Measurements from ENCODE around the gene LHFPL2.

The LHFPL2 gene

GRCh38 chr5:78642701-78643100 is 5.9 kb downstream of the LHFPL2 start:
- H3K4me3 ChIP-seq (ENCODE audit: insufficient read depth, low read depth, low read length) = no peak overlapping the region
- WGBS, 2 experiments = 94 to 96% methylated on average over 1 of the region's 1 CpG
- peaks cover 22% of the 10 kb centered on the region for H3K4me1 ChIP-seq (ENCODE audit: control insufficient read depth, insufficient read depth, low read length)

GRCh38 chr5:78640662-78641474 is 7.7 kb downstream of the LHFPL2 start:
- no peaks in the 10 kb centered on the region for H3K27me3 ChIP-seq (ENCODE audit: control insufficient read depth, insufficient read depth, low read length, poor library complexity, severe bottlenecking)
- WGBS, 2 experiments = 92% methylated on average over 3 of the region's 3 CpGs
- no peaks in the 10 kb centered on the region for H3K36me3 ChIP-seq (ENCODE audit: control insufficient read depth, insufficient read depth, low read length)
- H3K4me1 ChIP-seq (ENCODE audit: control insufficient read depth, insufficient read depth, low read length) = peaks cover 22% of the 10 kb centered on the region
- no peak overlapping the region for H3K27ac ChIP-seq (ENCODE audit: insufficient read depth, low read depth, low read length, poor library complexity, severe bottlenecking)
- H3K9me3 ChIP-seq (ENCODE audit: control insufficient read depth, low read length) = no peaks in the 10 kb centered on the region
- no peak overlapping the region for H3K4me3 ChIP-seq (ENCODE audit: insufficient read depth, low read depth, low read length)

More at GRCh38 chr5:78642701-78643100, 5.9 kb downstream of the LHFPL2 start:
- H3K27me3 ChIP-seq (ENCODE audit: control insufficient read depth, insufficient read depth, low read length, poor library complexity, severe bottlenecking) = no peaks in the 10 kb centered on the region
- H3K9me3 ChIP-seq (ENCODE audit: control insufficient read depth, low read length) = no peaks in the 10 kb centered on the region
- no peak overlapping the region for H3K27ac ChIP-seq (ENCODE audit: insufficient read depth, low read depth, low read length, poor library complexity, severe bottlenecking)
- H3K36me3 ChIP-seq (ENCODE audit: control insufficient read depth, insufficient read depth, low read length) = no peaks in the 10 kb centered on the region

- no peaks in the 10 kb centered on the region for H3K9me3 ChIP-seq (ENCODE audit: control insufficient read depth, low read length)
- 46 to 61% methylated on average over 2 of the region's 2 CpGs for WGBS, 2 experiments
- H3K27ac ChIP-seq (ENCODE audit: insufficient read depth, low read depth, low read length, poor library complexity, severe bottlenecking) = no peak overlapping the region
- H3K36me3 ChIP-seq (ENCODE audit: control insufficient read depth, insufficient read depth, low read length) = no peaks in the 10 kb centered on the region
- H3K4me1 ChIP-seq (ENCODE audit: control insufficient read depth, insufficient read depth, low read length) = peaks cover 22% of the 10 kb centered on the region
- H3K27me3 ChIP-seq (ENCODE audit: control insufficient read depth, insufficient read depth, low read length, poor library complexity, severe bottlenecking) = no peaks in the 10 kb centered on the region
- no peak overlapping the region for H3K4me3 ChIP-seq (ENCODE audit: insufficient read depth, low read depth, low read length)
These were observed 8.8 kb downstream of the LHFPL2 start for GRCh38 chr5:78639791-78640190.

- Histone ChIP-seq H3K27ac (ENCODE audit: insufficient read depth, low read depth, low read length, poor library complexity, severe bottlenecking) (no peak overlapping the region), H3K9me3 (ENCODE audit: control insufficient read depth, low read length) (no peaks in the 10 kb centered on the region), H3K4me1 (ENCODE audit: control insufficient read depth, insufficient read depth, low read length) (peaks cover 22% of the 10 kb centered on the region), H3K36me3 (ENCODE audit: control insufficient read depth, insufficient read depth, low read length) (no peaks in the 10 kb centered on the region), H3K27me3 (ENCODE audit: control insufficient read depth, insufficient read depth, low read length, poor library complexity, severe bottlenecking) (no peaks in the 10 kb centered on the region), H3K4me3 (ENCODE audit: insufficient read depth, low read depth, low read length) (no peak overlapping the region)
- 92 to 93% methylated on average over 3 of the region's 4 CpGs for WGBS, 2 experiments
These were observed 9.5 kb downstream of the LHFPL2 start for GRCh38 chr5:78638973-78639669.

- 73 to 75% methylated on average over 10 of the region's 10 CpGs for WGBS, 2 experiments
- Histone ChIP-seq H3K36me3 (ENCODE audit: control insufficient read depth, insufficient read depth, low read length) (no peaks in the 10 kb centered on the region), H3K4me1 (ENCODE audit: control insufficient read depth, insufficient read depth, low read length) (peaks cover 22% of the 10 kb centered on the region), H3K27ac (ENCODE audit: insufficient read depth, low read depth, low read length, poor library complexity, severe bottlenecking) (no peak overlapping the region), H3K27me3 (ENCODE audit: control insufficient read depth, insufficient read depth, low read length, poor library complexity, severe bottlenecking) (no peaks in the 10 kb centered on the region), H3K9me3 (ENCODE audit: control insufficient read depth, low read length) (no peaks in the 10 kb centered on the region), H3K4me3 (ENCODE audit: insufficient read depth, low read depth, low read length) (no peak overlapping the region)
These were observed 10.1 kb downstream of the LHFPL2 start for GRCh38 chr5:78638423-78638822.

GRCh38 chr5:78637468-78637867 is 11.1 kb downstream of the LHFPL2 start:
- Histone ChIP-seq H3K4me3 (ENCODE audit: insufficient read depth, low read depth, low read length) (no peak overlapping the region), H3K27me3 (ENCODE audit: control insufficient read depth, insufficient read depth, low read length, poor library complexity, severe bottlenecking) (no peaks in the 10 kb centered on the region), H3K36me3 (ENCODE audit: control insufficient read depth, insufficient read depth, low read length) (no peaks in the 10 kb centered on the region), H3K9me3 (ENCODE audit: control insufficient read depth, low read length) (no peaks in the 10 kb centered on the region), H3K27ac (ENCODE audit: insufficient read depth, low read depth, low read length, poor library complexity, severe bottlenecking) (no peak overlapping the region), H3K4me1 (ENCODE audit: control insufficient read depth, insufficient read depth, low read length) (peaks cover 22% of the 10 kb centered on the region)
- WGBS, 2 experiments = 89 to 90% methylated on average over 5 of the region's 5 CpGs

- Histone ChIP-seq H3K27me3 (ENCODE audit: control insufficient read depth, insufficient read depth, low read length, poor library complexity, severe bottlenecking) (no peaks in the 10 kb centered on the region), H3K9me3 (ENCODE audit: control insufficient read depth, low read length) (no peaks in the 10 kb centered on the region), H3K4me3 (ENCODE audit: insufficient read depth, low read depth, low read length) (no peak overlapping the region), H3K4me1 (ENCODE audit: control insufficient read depth, insufficient read depth, low read length) (peaks cover 22% of the 10 kb centered on the region), H3K36me3 (ENCODE audit: control insufficient read depth, insufficient read depth, low read length) (no peaks in the 10 kb centered on the region), H3K27ac (ENCODE audit: insufficient read depth, low read depth, low read length, poor library complexity, severe bottlenecking) (no peak overlapping the region)
- 93 to 95% methylated on average over 1 of the region's 1 CpG for WGBS, 2 experiments
These were observed 11.9 kb downstream of the LHFPL2 start for GRCh38 chr5:78636682-78637081.

GRCh38 chr5:78634634-78635033 is 13.9 kb downstream of the LHFPL2 start:
- H3K27ac ChIP-seq (ENCODE audit: insufficient read depth, low read depth, low read length, poor library complexity, severe bottlenecking) = no peak overlapping the region
- H3K4me1 ChIP-seq (ENCODE audit: control insufficient read depth, insufficient read depth, low read length) = peaks cover 11% of the 10 kb centered on the region
- H3K4me3 ChIP-seq (ENCODE audit: insufficient read depth, low read depth, low read length) = no peak overlapping the region
- no peaks in the 10 kb centered on the region for H3K27me3 ChIP-seq (ENCODE audit: control insufficient read depth, insufficient read depth, low read length, poor library complexity, severe bottlenecking)
- no peaks in the 10 kb centered on the region for H3K36me3 ChIP-seq (ENCODE audit: control insufficient read depth, insufficient read depth, low read length)
- 95 to 96% methylated on average over 3 of the region's 3 CpGs for WGBS, 2 experiments
- no peaks in the 10 kb centered on the region for H3K9me3 ChIP-seq (ENCODE audit: control insufficient read depth, low read length)

GRCh38 chr5:78634229-78634628 is 14.3 kb downstream of the LHFPL2 start:
- H3K27me3 ChIP-seq (ENCODE audit: control insufficient read depth, insufficient read depth, low read length, poor library complexity, severe bottlenecking) = no peaks in the 10 kb centered on the region
- 93 to 95% methylated on average over 4 to 5 of the region's 5 CpGs for WGBS, 2 experiments
- H3K4me1 ChIP-seq (ENCODE audit: control insufficient read depth, insufficient read depth, low read length) = peaks cover 9% of the 10 kb centered on the region
- H3K4me3 ChIP-seq (ENCODE audit: insufficient read depth, low read depth, low read length) = no peak overlapping the region
- no peak overlapping the region for H3K27ac ChIP-seq (ENCODE audit: insufficient read depth, low read depth, low read length, poor library complexity, severe bottlenecking)
- H3K36me3 ChIP-seq (ENCODE audit: control insufficient read depth, insufficient read depth, low read length) = no peaks in the 10 kb centered on the region
- H3K9me3 ChIP-seq (ENCODE audit: control insufficient read depth, low read length) = no peaks in the 10 kb centered on the region

GRCh38 chr5:78633700-78634099 is 14.9 kb downstream of the LHFPL2 start:
- Histone ChIP-seq H3K36me3 (ENCODE audit: control insufficient read depth, insufficient read depth, low read length) (no peaks in the 10 kb centered on the region), H3K4me3 (ENCODE audit: insufficient read depth, low read depth, low read length) (no peak overlapping the region), H3K9me3 (ENCODE audit: control insufficient read depth, low read length) (no peaks in the 10 kb centered on the region), H3K27ac (ENCODE audit: insufficient read depth, low read depth, low read length, poor library complexity, severe bottlenecking) (no peak overlapping the region), H3K27me3 (ENCODE audit: control insufficient read depth, insufficient read depth, low read length, poor library complexity, severe bottlenecking) (no peaks in the 10 kb centered on the region), H3K4me1 (ENCODE audit: control insufficient read depth, insufficient read depth, low read length) (peaks cover 3% of the 10 kb centered on the region)
- WGBS, 2 experiments = 92 to 93% methylated on average over 2 of the region's 2 CpGs
